H9 (cell line): ENCODE measurements around the gene SETD3. TPM values are rescaled to one million over a fixed set of nuclear protein-coding genes. Genes with fewer than 3 reads are reported as not detected.
A peak's percentile ranks its signal among the peaks of the same experiment; 100 is the strongest.

Experiments
- DNase-seq: peaks from one replicate; pipeline ENCODE4 v3.0.0-alpha.2; 2017
- H2AFZ ChIP-seq: one replicate; pipeline ENCODE4 v1.6.1; 2013; ENCODE audit warnings: mild to moderate bottlenecking, low read length, control low read depth, moderate library complexity
- H2AK5ac ChIP-seq: 2 replicates; pipeline ENCODE4 v1.6.1; 2013; ENCODE audit warnings: low read length, control low read depth, mixed read lengths; ENCODE audit not compliant: insufficient read length
- H2BK120ac ChIP-seq: one replicate; pipeline ENCODE4 v1.6.1; 2013; ENCODE audit warnings: low read depth, mild to moderate bottlenecking, low read length, control low read depth, inconsistent platforms; ENCODE audit not compliant: poor library complexity, severe bottlenecking
- H2BK12ac ChIP-seq: 2 replicates; pipeline ENCODE4 v1.6.1; 2013; ENCODE audit warnings: low read length, control low read depth, mixed read lengths, low read depth; ENCODE audit not compliant: insufficient read length
- H2BK15ac ChIP-seq: 2 replicates; pipeline ENCODE4 v1.6.1; 2013; ENCODE audit warnings: low read depth, low read length, control low read depth
- H2BK20ac ChIP-seq: one replicate; pipeline ENCODE4 v1.6.1; 2013; ENCODE audit warnings: low read depth, mild to moderate bottlenecking, low read length, control low read depth, inconsistent platforms; ENCODE audit not compliant: poor library complexity, severe bottlenecking
- H2BK5ac ChIP-seq: 2 replicates; pipeline ENCODE4 v1.6.1; 2013; ENCODE audit warnings: low read length, control low read depth, mixed read lengths; ENCODE audit not compliant: insufficient read length
- H3K14ac ChIP-seq: 2 replicates; pipeline ENCODE4 v1.6.1; 2013; ENCODE audit warnings: low read length, control low read depth; ENCODE audit not compliant: insufficient read depth
- H3K18ac ChIP-seq: 2 replicates; pipeline ENCODE4 v1.6.1; 2013; ENCODE audit warnings: low read depth, mild to moderate bottlenecking, mixed read lengths, low read length, control low read depth; ENCODE audit not compliant: insufficient read length
- H3K23ac ChIP-seq: 2 replicates; pipeline ENCODE4 v1.6.1; 2013; ENCODE audit warnings: low read length, control low read depth, mixed read lengths, low read depth; ENCODE audit not compliant: insufficient read length
- H3K23me2 ChIP-seq: 2 replicates; pipeline ENCODE4 v1.6.1; 2013; ENCODE audit warnings: low read depth, mild to moderate bottlenecking, mixed read lengths, low read length, control low read depth; ENCODE audit not compliant: insufficient read length, poor library complexity, severe bottlenecking
- H3K27ac ChIP-seq: 2 replicates; pipeline ENCODE4 v1.5.1; 2013; ENCODE audit warnings: low read length, control low read depth, mixed read lengths, low read depth; ENCODE audit not compliant: insufficient read length
- H3K27me3 ChIP-seq: 2 replicates; pipeline ENCODE4 v1.6.1; 2013; ENCODE audit warnings: low read length, control low read depth, inconsistent platforms; ENCODE audit not compliant: insufficient read depth
- H3K4ac ChIP-seq: 2 replicates; pipeline ENCODE4 v1.6.1; 2013; ENCODE audit warnings: low read depth, mild to moderate bottlenecking, control low read depth, inconsistent platforms, low read length, moderate library complexity
- H3K4me1 ChIP-seq: 2 replicates; pipeline ENCODE4 v1.6.1; 2013; ENCODE audit warnings: low read length, control low read depth, inconsistent platforms; ENCODE audit not compliant: insufficient read depth
- H3K4me2 ChIP-seq: 2 replicates; pipeline ENCODE4 v1.6.1; 2013; ENCODE audit warnings: low read length, control low read depth, mixed read lengths; ENCODE audit not compliant: insufficient read length, insufficient read depth
- H3K56ac ChIP-seq: 2 replicates; pipeline ENCODE4 v1.6.1; 2013; ENCODE audit warnings: low read depth, mild to moderate bottlenecking, mixed read lengths, low read length, control low read depth; ENCODE audit not compliant: insufficient read length
- H3K79me1 ChIP-seq: 2 replicates; pipeline ENCODE4 v1.6.1; 2013; ENCODE audit warnings: low read depth, mild to moderate bottlenecking, moderate library complexity, low read length, control low read depth, inconsistent platforms; ENCODE audit not compliant: insufficient read depth, poor library complexity, severe bottlenecking
- H3K79me2 ChIP-seq: 2 replicates; pipeline ENCODE4 v1.6.1; 2013; ENCODE audit warnings: low read length, control low read depth, inconsistent platforms; ENCODE audit not compliant: insufficient read depth
- H3K9ac ChIP-seq: 2 replicates; pipeline ENCODE4 v1.6.1; 2013; ENCODE audit warnings: low read length, control low read depth, mixed read lengths; ENCODE audit not compliant: insufficient read length; ENCODE audit errors: extremely low read depth
- H3K9me3 ChIP-seq: one replicate; pipeline ENCODE4 v1.6.1; 2013; ENCODE audit warnings: low read depth, low read length, inconsistent platforms; ENCODE audit not compliant: control insufficient read depth
- H3T11ph ChIP-seq: one replicate; pipeline ENCODE4 v1.6.1; 2013; ENCODE audit warnings: mild to moderate bottlenecking, low read length, control low read depth, inconsistent platforms
- H4K20me1 ChIP-seq: one replicate; pipeline ENCODE4 v1.6.1; 2013; ENCODE audit not compliant: control insufficient read depth, insufficient read length, insufficient read depth
- H4K5ac ChIP-seq: 2 replicates; pipeline ENCODE4 v1.6.1; 2013; ENCODE audit warnings: low read depth, mild to moderate bottlenecking, mixed read lengths, low read length, control low read depth; ENCODE audit not compliant: insufficient read length
- H4K8ac ChIP-seq: replicated peaks from 2 replicates; pipeline ENCODE4 v1.6.1; 2013; ENCODE audit warnings: low read length, control low read depth, mixed read lengths, low read depth; ENCODE audit not compliant: insufficient read length
- H4K91ac ChIP-seq: 2 replicates; pipeline ENCODE4 v1.6.1; 2013; ENCODE audit warnings: low read depth, mild to moderate bottlenecking, moderate library complexity, mixed read lengths, low read length, control low read depth; ENCODE audit not compliant: insufficient read length
- H3K27ac Mint-ChIP-seq, 3 experiments: 2 replicates in 2 of 3; 3 replicates in 1 of 3; pipeline ENCODE4 v1.8.0; 2020 to 2021; ENCODE audit warnings: mixed read lengths in 3 of 3, mild to moderate bottlenecking in 1 of 3, moderate library complexity in 1 of 3
- H3K27me3 Mint-ChIP-seq: 2 replicates; pipeline ENCODE4 v1.8.0; 2021; ENCODE audit warnings: low read depth, mild to moderate bottlenecking, moderate library complexity, mixed read lengths
- H3K36me3 Mint-ChIP-seq, 3 experiments: 2 replicates in 2 of 3; 3 replicates in 1 of 3; pipeline ENCODE4 v1.8.0; 2020 to 2021; ENCODE audit warnings: low read depth in 3 of 3, mixed read lengths in 3 of 3; ENCODE audit not compliant: insufficient read depth in 1 of 3
- H3K4me1 Mint-ChIP-seq, 2 experiments: 2 replicates each; pipeline ENCODE4 v1.8.0; 2020; ENCODE audit warnings: mixed read lengths in 2 of 2
- H3K4me3 Mint-ChIP-seq, 2 experiments: 2 replicates in 1 of 2; 3 replicates in 1 of 2; pipeline ENCODE4 v1.8.0; 2020 to 2021; ENCODE audit warnings: mild to moderate bottlenecking in 2 of 2, mixed read lengths in 2 of 2, moderate library complexity in 1 of 2
- H3K9me3 Mint-ChIP-seq, 2 experiments: 2 replicates in 1 of 2; 3 replicates in 1 of 2; pipeline ENCODE4 v1.8.0; 2020; ENCODE audit warnings: mild to moderate bottlenecking in 2 of 2, mixed read lengths in 2 of 2, moderate library complexity in 1 of 2
- WGBS: extraction: QIAGEN DNeasy Blood & Tissue Kit; methylation state at CpG from one replicate; pipeline ENCODE4 v1.1.7; 2013; ENCODE audit warnings: missing lambda C conversion rate, low lambda C conversion rate, mixed read lengths; ENCODE audit not compliant: insufficient read length; ENCODE audit errors: extremely low coverage; 5-methylcytosine and 5-hydroxymethylcytosine counted together
- total RNA-seq: library from RNA; stranded (reverse); gene quantifications from 2 replicates; pipeline ENCODE4 v1.2.1, GENCODE V29; 2021
- TF ChIP-seq, protein P1 (sequence below): fragments of 200-600 bp; sonication (generic); conservative IDR thresholded peaks from 3 replicates; pipeline ENCODE4 v1.8.0; 2021; ENCODE audit warnings: antibody characterized with exemption, mild to moderate bottlenecking

Gene SETD3
- total RNA-seq, 1 experiment from 2014 or later = 56.7 TPM

DNA sequence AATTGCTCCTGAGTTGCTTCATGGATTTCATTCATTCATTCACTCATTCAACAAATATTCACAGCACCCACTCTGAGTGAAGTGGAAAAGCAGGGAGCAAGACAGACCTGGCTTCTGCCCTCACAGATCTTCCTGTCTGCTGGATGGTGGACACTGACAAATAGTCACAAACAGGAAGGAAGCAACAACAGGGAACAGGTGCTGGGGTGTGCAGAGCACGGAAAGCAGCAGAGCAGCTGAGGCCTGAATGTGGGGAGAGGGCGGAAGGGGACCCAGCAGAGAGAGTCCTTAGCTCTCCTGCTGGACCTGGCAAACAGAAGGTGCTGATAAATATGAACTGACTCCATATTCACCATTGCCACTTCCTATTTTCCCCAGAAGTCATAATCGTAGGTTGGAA is 54.4 kb downstream of the SETD3 start:
- H2AK5ac ChIP-seq = no peak overlapping the region
- peaks cover 12% of the 10 kb centered on the region; the same call in 1 of the 2 replicates for H3K4me1 ChIP-seq
- no CpG with 5 or more reads among the region's 3 CpGs for WGBS
- no peaks in the 10 kb centered on the region for H3K27me3 ChIP-seq
- peaks cover 11 to 18% of the 10 kb centered on the region in 2 experiments for H3K9me3 Mint-ChIP-seq
- peaks cover 6% of the 10 kb centered on the region for H3K79me1 ChIP-seq
- peak overlapping the region in 1 of 2 experiments; percentile 22; a peak in 1 of 5 replicates for H3K4me3 Mint-ChIP-seq
- H2BK15ac ChIP-seq = no peak overlapping the region
- H3K27me3 Mint-ChIP-seq = no peaks in the 10 kb centered on the region
- no peaks in the 10 kb centered on the region for H4K20me1 ChIP-seq
- no peak overlapping the region for H2BK5ac ChIP-seq
- no peak overlapping the region for H3K27ac ChIP-seq
- no peak overlapping the region for H4K5ac ChIP-seq
- H2BK20ac ChIP-seq = no peak overlapping the region
- no peak for DNase-seq
- no peak overlapping the region for H3K18ac ChIP-seq
- H3K27ac Mint-ChIP-seq = peak overlapping the region; percentile 25 to 84 (median 52); a peak in 5 of 7 replicates
- H3K23ac ChIP-seq = no peak overlapping the region
- H3K4me1 Mint-ChIP-seq = peaks cover 45 to 52% of the 10 kb centered on the region in 2 experiments
- no peak overlapping the region for H3K4me2 ChIP-seq
- peaks cover 9% of the 10 kb centered on the region for H3K9me3 ChIP-seq
- peaks cover 3% of the 10 kb centered on the region; the same call in 1 of the 2 replicates for H3K79me2 ChIP-seq
- peaks cover 24 to 27% (median 27%) of the 10 kb centered on the region in 3 experiments for H3K36me3 Mint-ChIP-seq
- no peak overlapping the region for H2BK12ac ChIP-seq
- no peak overlapping the region for H3K9ac ChIP-seq
- H2AFZ ChIP-seq = no peak overlapping the region
- no peak overlapping the region for H3K14ac ChIP-seq
- no peak overlapping the region for H3K4ac ChIP-seq
- TF ChIP-seq, protein P1, sequence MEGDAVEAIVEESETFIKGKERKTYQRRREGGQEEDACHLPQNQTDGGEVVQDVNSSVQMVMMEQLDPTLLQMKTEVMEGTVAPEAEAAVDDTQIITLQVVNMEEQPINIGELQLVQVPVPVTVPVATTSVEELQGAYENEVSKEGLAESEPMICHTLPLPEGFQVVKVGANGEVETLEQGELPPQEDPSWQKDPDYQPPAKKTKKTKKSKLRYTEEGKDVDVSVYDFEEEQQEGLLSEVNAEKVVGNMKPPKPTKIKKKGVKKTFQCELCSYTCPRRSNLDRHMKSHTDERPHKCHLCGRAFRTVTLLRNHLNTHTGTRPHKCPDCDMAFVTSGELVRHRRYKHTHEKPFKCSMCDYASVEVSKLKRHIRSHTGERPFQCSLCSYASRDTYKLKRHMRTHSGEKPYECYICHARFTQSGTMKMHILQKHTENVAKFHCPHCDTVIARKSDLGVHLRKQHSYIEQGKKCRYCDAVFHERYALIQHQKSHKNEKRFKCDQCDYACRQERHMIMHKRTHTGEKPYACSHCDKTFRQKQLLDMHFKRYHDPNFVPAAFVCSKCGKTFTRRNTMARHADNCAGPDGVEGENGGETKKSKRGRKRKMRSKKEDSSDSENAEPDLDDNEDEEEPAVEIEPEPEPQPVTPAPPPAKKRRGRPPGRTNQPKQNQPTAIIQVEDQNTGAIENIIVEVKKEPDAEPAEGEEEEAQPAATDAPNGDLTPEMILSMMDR = no peak
- H2BK120ac ChIP-seq = no peak overlapping the region
- no peak overlapping the region for H4K91ac ChIP-seq
- H4K8ac ChIP-seq = no peak overlapping the region
- H3K56ac ChIP-seq = no peak overlapping the region
- H3K23me2 ChIP-seq = no peaks in the 10 kb centered on the region
- no peak overlapping the region for H3T11ph ChIP-seq
